IMR-90 (cell line): ENCODE data around the gene THBS4. TPM values are rescaled to one million over a fixed set of nuclear protein-coding genes. Genes with fewer than 3 reads are reported as not detected.
A peak's percentile ranks its signal among the peaks of the same experiment; 100 is the strongest.

Experiments
- ATAC-seq: fragments of 200-7000 bp; cut with Tn5 transposase; 2 replicates; pipeline ENCODE4 v1.9.1; 2020; ENCODE audit warnings: low read depth, mild to moderate bottlenecking, moderate library complexity
- BruUV-seq: library from RNA; stranded (reverse); fragments of 400-500 nt; replicated peaks from 2 replicates; lab custom pipeline; 2021; lab: Mats Ljungman, UMichigan
- CTCF ChIA-PET: fragments of 300-600 bp; formaldehyde crosslinking; extraction: SDS; loops from one replicate; lab custom pipeline; 2021; ENCODE audit warnings: antibody characterized with exemption; lab: Yijun Ruan, JAX
- POLR2A ChIA-PET: fragments of 300-600 bp; sonication (Branson Sonifier 250); formaldehyde crosslinking; loops from one replicate; lab custom pipeline; 2022; ENCODE audit warnings: antibody characterized with exemption; ENCODE audit not compliant: unreplicated experiment; lab: Charles Lee
- DNase-seq: peaks from one replicate; pipeline ENCODE4 v3.0.0; 2013
- H2AFZ ChIP-seq: replicated peaks from 2 replicates; pipeline ENCODE3; 2013; ENCODE audit warnings: low read length, mild to moderate bottlenecking; ENCODE audit not compliant: poor library complexity
- H2AK5ac ChIP-seq: 2 replicates; pipeline ENCODE4 v1.6.1; 2013; ENCODE audit warnings: low read depth, low read length, inconsistent platforms
- H2AK9ac ChIP-seq: replicated peaks from 2 replicates; pipeline ENCODE3; 2013; ENCODE audit warnings: mild to moderate bottlenecking, low read depth, low read length, moderate library complexity; ENCODE audit not compliant: poor library complexity
- H2BK120ac ChIP-seq: 2 replicates; pipeline ENCODE4 v1.6.1; 2013; ENCODE audit warnings: low read depth, low read length, inconsistent platforms
- H2BK15ac ChIP-seq: 3 replicates; pipeline ENCODE4 v1.6.1; 2013; ENCODE audit warnings: low read depth, low read length, inconsistent platforms
- H2BK20ac ChIP-seq: 2 replicates; pipeline ENCODE4 v1.6.1; 2013; ENCODE audit warnings: low read depth, mild to moderate bottlenecking, inconsistent platforms, low read length, moderate library complexity
- H2BK5ac ChIP-seq: 2 replicates; pipeline ENCODE4 v1.6.1; 2013; ENCODE audit warnings: mild to moderate bottlenecking, low read depth, low read length, inconsistent platforms; ENCODE audit not compliant: poor library complexity, severe bottlenecking
- H3K14ac ChIP-seq: replicated peaks from 2 replicates; pipeline ENCODE4 v1.6.1; 2013; ENCODE audit warnings: low read depth, low read length, inconsistent platforms
- H3K18ac ChIP-seq: 2 replicates; pipeline ENCODE4 v1.6.1; 2013; ENCODE audit warnings: low read depth, low read length, control low read depth
- H3K23ac ChIP-seq: 2 replicates; pipeline ENCODE4 v1.6.1; 2013; ENCODE audit warnings: low read depth, low read length, inconsistent platforms
- H3K27ac ChIP-seq: 2 replicates; pipeline ENCODE4 v1.5.1; 2013; ENCODE audit warnings: mild to moderate bottlenecking, control low read depth, low read length; ENCODE audit not compliant: insufficient read depth
- H3K27me3 ChIP-seq: 2 replicates; pipeline ENCODE4 v1.6.1; 2013; ENCODE audit warnings: low read length; ENCODE audit not compliant: control insufficient read depth, insufficient read depth
- H3K36me3 ChIP-seq: 2 replicates; pipeline ENCODE4 v1.6.1; 2013; ENCODE audit warnings: low read length, mixed read lengths; ENCODE audit not compliant: control insufficient read depth, insufficient read depth
- H3K4ac ChIP-seq: 2 replicates; pipeline ENCODE4 v1.6.1; 2013; ENCODE audit warnings: low read depth, low read length, inconsistent platforms
- H3K4me1 ChIP-seq: 2 replicates; pipeline ENCODE4 v1.6.1; 2013; ENCODE audit warnings: low read length, mixed read lengths; ENCODE audit not compliant: control insufficient read depth, insufficient read depth
- H3K4me2 ChIP-seq: 2 replicates; pipeline ENCODE4 v1.6.1; 2013; ENCODE audit warnings: low read depth, mild to moderate bottlenecking, control low read depth, low read length, moderate library complexity
- H3K4me3 ChIP-seq: 2 replicates; pipeline ENCODE4 v1.5.1; 2013; ENCODE audit warnings: low read depth, mild to moderate bottlenecking, control low read depth, low read length, moderate library complexity; ENCODE audit not compliant: insufficient read depth
- H3K56ac ChIP-seq: 2 replicates; pipeline ENCODE4 v1.6.1; 2013; ENCODE audit warnings: low read length, inconsistent platforms; ENCODE audit not compliant: insufficient read depth; ENCODE audit errors: extremely low read depth
- H3K79me1 ChIP-seq, 2 experiments: 2 replicates each; pipeline ENCODE4 v1.6.1; 2013; ENCODE audit warnings: low read length in 2 of 2, inconsistent platforms in 1 of 2, low read depth in 1 of 2
- H3K9ac ChIP-seq: 2 replicates; pipeline ENCODE4 v1.6.1; 2013; ENCODE audit warnings: low read depth, low read length, control low read depth
- H3K9me1 ChIP-seq: 2 replicates; pipeline ENCODE4 v1.6.1; 2013; ENCODE audit warnings: low read length, inconsistent platforms; ENCODE audit not compliant: insufficient read depth
- H3K9me3 ChIP-seq: 2 replicates; pipeline ENCODE4 v1.6.1; 2013; ENCODE audit warnings: low read length; ENCODE audit not compliant: control insufficient read depth, insufficient read depth
- H4K20me1 ChIP-seq: 2 replicates; pipeline ENCODE4 v1.6.1; 2013; ENCODE audit warnings: low read length, inconsistent platforms; ENCODE audit not compliant: insufficient read depth
- H4K5ac ChIP-seq: 2 replicates; pipeline ENCODE4 v1.6.1; 2013; ENCODE audit warnings: mild to moderate bottlenecking, low read depth, low read length, control low read depth
- H4K8ac ChIP-seq, 2 experiments: 2 replicates each; pipeline ENCODE4 v1.6.1; 2013; ENCODE audit warnings: low read depth in 2 of 2, low read length in 2 of 2, control low read depth in 1 of 2, inconsistent platforms in 1 of 2
- H4K91ac ChIP-seq: 2 replicates; pipeline ENCODE4 v1.6.1; 2013; ENCODE audit warnings: low read depth, low read length, inconsistent platforms; ENCODE audit not compliant: insufficient read depth
- BHLHE40 ChIP-seq: fragments of 150-350 bp; IDR thresholded peaks from 2 replicates; pipeline ENCODE4 v1.6.1; 2016; ENCODE audit warnings: mild to moderate bottlenecking, low read depth, low read length
- CEBPB ChIP-seq: IDR thresholded peaks from 2 replicates; pipeline ENCODE4 v1.6.1; 2012; ENCODE audit warnings: low read depth, low read length, improper control_type of control experiment
- CHD1 ChIP-seq: IDR thresholded peaks from 2 replicates; pipeline ENCODE4 v1.6.1; 2012; ENCODE audit warnings: low read depth, low read length, improper control_type of control experiment
- ELK1 ChIP-seq: fragments of 150-350 bp; IDR thresholded peaks from 2 replicates; pipeline ENCODE4 v1.6.1; 2016; ENCODE audit warnings: low read depth, mild to moderate bottlenecking, low read length, moderate library complexity, borderline replicate concordance
- FOS ChIP-seq: fragments of 150-350 bp; IDR thresholded peaks from 2 replicates; pipeline ENCODE4 v1.6.1; 2016; ENCODE audit warnings: low read depth, low read length
- MAFK ChIP-seq: IDR thresholded peaks from 2 replicates; pipeline ENCODE4 v1.6.1; 2012; ENCODE audit warnings: low read depth, low read length, improper control_type of control experiment
- MAZ ChIP-seq: IDR thresholded peaks from 2 replicates; pipeline ENCODE4 v1.6.1; 2012; ENCODE audit warnings: low read depth, mild to moderate bottlenecking, low read length, improper control_type of control experiment, moderate library complexity, borderline replicate concordance
- MXI1 ChIP-seq: IDR thresholded peaks from 2 replicates; pipeline ENCODE4 v1.6.1; 2012; ENCODE audit warnings: low read depth, mild to moderate bottlenecking, low read length, moderate library complexity, borderline replicate concordance
- NFE2L2 ChIP-seq: fragments of 150-350 bp; IDR thresholded peaks from 2 replicates; pipeline ENCODE4 v1.6.1; 2016; ENCODE audit warnings: low read depth, mild to moderate bottlenecking, low read length
- POLR2A ChIP-seq: IDR thresholded peaks from 2 replicates; pipeline ENCODE4 v1.6.1; 2012; ENCODE audit warnings: mild to moderate bottlenecking, low read depth, low read length
- RAD21 ChIP-seq: IDR thresholded peaks from 2 replicates; pipeline ENCODE4 v1.6.1; 2012; ENCODE audit warnings: low read length, improper control_type of control experiment
- RCOR1 ChIP-seq: IDR thresholded peaks from 2 replicates; pipeline ENCODE4 v1.6.1; 2012; ENCODE audit warnings: mild to moderate bottlenecking, low read length, improper control_type of control experiment; ENCODE audit not compliant: insufficient replicate concordance
- RFX5 ChIP-seq: IDR thresholded peaks from 2 replicates; pipeline ENCODE4 v1.8.0; 2012; ENCODE audit warnings: low read depth, mild to moderate bottlenecking, low read length, moderate library complexity
- SMC3 ChIP-seq: fragments of 150-350 bp; IDR thresholded peaks from 2 replicates; pipeline ENCODE4 v1.6.1; 2016; ENCODE audit warnings: low read depth, mild to moderate bottlenecking, antibody characterized with exemption, low read length, moderate library complexity
- WGBS, 2 experiments: methylation state at CpG; one replicate each; pipeline versions ENCODE4 v1.1.5 to v1.1.7; 2013; ENCODE audit warnings: missing lambda C conversion rate in 2 of 2; ENCODE audit not compliant: insufficient read length in 1 of 2; ENCODE audit errors: extremely low coverage in 2 of 2; 5-methylcytosine and 5-hydroxymethylcytosine counted together
- dilution Hi-C: fragments of 300-500 bp; cut with HindIII; formaldehyde crosslinking; loops from one replicate; pipeline ENCODE4 v1.14.3; 2018; ENCODE audit warnings: low sequenced_read_pairs; ENCODE audit not compliant: unreplicated experiment
- in situ Hi-C: fragments of 300-500 bp; cut with MboI; formaldehyde crosslinking; loops from 3 replicates; pipeline ENCODE4 v1.14.3; 2019; ENCODE audit warnings: low sequenced_read_pairs, inconsistent platforms, mixed read lengths
- intact Hi-C: fragments of 100-400 bp; cut with micrococcal nuclease; formaldehyde crosslinking; loops from 2 replicates; pipeline ENCODE4 v1.10.0; 2022
- polyA plus RNA-seq, 3 experiments: library from polyadenylated mRNA; depleted of rRNA; stranded (reverse); fragments of >200 nt; gene quantifications; 2 replicates each; pipeline ENCODE4 v1.2.3, GENCODE V29; 2012; ENCODE audit warnings: low replicate concordance in 1 of 3
- total RNA-seq: library from RNA; depleted of rRNA; stranded (reverse); fragments of >200 nt; gene quantifications from 2 replicates; pipeline ENCODE4 v1.2.3, GENCODE V29; 2012
- TF ChIP-seq, protein P1 (sequence below): conservative IDR thresholded peaks from 2 replicates; pipeline ENCODE4 v1.5.1; 2012; ENCODE audit warnings: mild to moderate bottlenecking, low read depth, low read length, improper control_type of control experiment
- TF ChIP-seq, protein P2 (sequence below): fragments of 150-350 bp; IDR thresholded peaks from 2 replicates; pipeline ENCODE4 v1.6.1; 2017; ENCODE audit warnings: mild to moderate bottlenecking, antibody characterized with exemption, low read length, low read depth

THBS4 gene
- total and polyA plus RNA-seq, 2 of the 4 experiments (the other 2 are of a cell fraction): 0.90 to 0.92 TPM

DNA sequence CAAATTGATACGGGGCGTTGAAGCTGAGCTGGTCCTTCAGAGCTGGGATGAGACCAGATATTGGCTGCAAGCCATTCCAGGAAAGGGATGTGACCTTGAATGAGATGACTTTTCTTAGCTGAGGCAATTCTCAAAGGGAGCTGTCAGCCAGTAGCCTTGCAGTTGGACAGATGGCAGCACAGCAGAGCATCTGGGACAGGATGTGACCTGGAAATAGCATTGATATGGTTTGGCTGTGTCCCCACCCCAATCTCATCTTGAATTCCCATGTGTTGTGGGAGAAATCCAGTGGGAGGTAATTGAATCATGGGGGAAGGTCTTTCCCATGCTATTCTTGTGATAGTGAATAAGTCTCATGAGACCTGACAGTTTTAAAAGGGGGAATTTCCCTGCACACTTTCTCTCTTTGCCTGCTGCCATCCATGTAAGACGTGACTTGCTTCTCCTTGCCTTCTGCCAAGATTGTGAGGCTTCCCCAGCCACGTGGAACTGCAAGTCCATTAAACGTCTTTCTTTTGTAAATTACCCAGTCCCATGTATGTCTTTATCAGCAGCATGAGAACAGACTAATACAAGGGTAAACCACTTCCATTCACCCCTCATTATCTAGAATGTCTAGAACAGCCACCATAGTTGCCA, 24.3 kb upstream of the THBS4 start:
- Histone ChIP-seq H3K27me3 (no peaks in the 10 kb centered on the region), H3K4me1 (no peaks in the 10 kb centered on the region), H3K4ac (no peak overlapping the region), H4K8ac (no peak overlapping the region), H3K9ac (no peak overlapping the region), H3K14ac (no peak overlapping the region), H3K23ac (no peak overlapping the region), H2AK5ac (no peak overlapping the region), H2AK9ac (peak overlapping the region; percentile 48), H2BK5ac (no peak overlapping the region), H4K20me1 (no peaks in the 10 kb centered on the region), H4K5ac (no peak overlapping the region), H3K56ac (no peak overlapping the region), H2BK15ac (no peak overlapping the region), H3K27ac (no peak overlapping the region), H2BK20ac (no peak overlapping the region), H2AFZ (no peak overlapping the region), H3K4me3 (no peak overlapping the region), H3K36me3 (no peaks in the 10 kb centered on the region), H2BK120ac (no peak overlapping the region), H3K4me2 (no peak overlapping the region), H3K9me3 (no peaks in the 10 kb centered on the region), H3K79me1 (no peaks in the 10 kb centered on the region), H3K9me1 (0 out of 2 replicates have a peak, but pooled peaks cover 2% of the 10 kb centered on the region), H4K91ac (no peak overlapping the region), H3K18ac (no peak overlapping the region)
- no CpG with 5 or more reads among the region's 5 CpGs for WGBS, 2 experiments
- BruUV-seq: no TSS peak
- dilution Hi-C loops: no loop called here
- ChIA-PET POLR2A (no interaction called here), CTCF (interaction anchor here (0.6 kb wide), 1 partner anchor 17 kb away, joined by 3 read pairs; no protein-coding TSS in a partner anchor)
- TF ChIP-seq POLR2A (no peak), MAFK (no peak), RCOR1 (no peak), CEBPB (no peak), RFX5 (no peak), CHD1 (no peak), NFE2L2 (no peak), FOS (no peak), BHLHE40 (no peak), ELK1 (no peak), RAD21 (no peak), MAZ (no peak), SMC3 (no peak), MXI1 (no peak)
- TF ChIP-seq, protein P1, sequence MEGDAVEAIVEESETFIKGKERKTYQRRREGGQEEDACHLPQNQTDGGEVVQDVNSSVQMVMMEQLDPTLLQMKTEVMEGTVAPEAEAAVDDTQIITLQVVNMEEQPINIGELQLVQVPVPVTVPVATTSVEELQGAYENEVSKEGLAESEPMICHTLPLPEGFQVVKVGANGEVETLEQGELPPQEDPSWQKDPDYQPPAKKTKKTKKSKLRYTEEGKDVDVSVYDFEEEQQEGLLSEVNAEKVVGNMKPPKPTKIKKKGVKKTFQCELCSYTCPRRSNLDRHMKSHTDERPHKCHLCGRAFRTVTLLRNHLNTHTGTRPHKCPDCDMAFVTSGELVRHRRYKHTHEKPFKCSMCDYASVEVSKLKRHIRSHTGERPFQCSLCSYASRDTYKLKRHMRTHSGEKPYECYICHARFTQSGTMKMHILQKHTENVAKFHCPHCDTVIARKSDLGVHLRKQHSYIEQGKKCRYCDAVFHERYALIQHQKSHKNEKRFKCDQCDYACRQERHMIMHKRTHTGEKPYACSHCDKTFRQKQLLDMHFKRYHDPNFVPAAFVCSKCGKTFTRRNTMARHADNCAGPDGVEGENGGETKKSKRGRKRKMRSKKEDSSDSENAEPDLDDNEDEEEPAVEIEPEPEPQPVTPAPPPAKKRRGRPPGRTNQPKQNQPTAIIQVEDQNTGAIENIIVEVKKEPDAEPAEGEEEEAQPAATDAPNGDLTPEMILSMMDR: no peak
- TF ChIP-seq, protein P2, sequence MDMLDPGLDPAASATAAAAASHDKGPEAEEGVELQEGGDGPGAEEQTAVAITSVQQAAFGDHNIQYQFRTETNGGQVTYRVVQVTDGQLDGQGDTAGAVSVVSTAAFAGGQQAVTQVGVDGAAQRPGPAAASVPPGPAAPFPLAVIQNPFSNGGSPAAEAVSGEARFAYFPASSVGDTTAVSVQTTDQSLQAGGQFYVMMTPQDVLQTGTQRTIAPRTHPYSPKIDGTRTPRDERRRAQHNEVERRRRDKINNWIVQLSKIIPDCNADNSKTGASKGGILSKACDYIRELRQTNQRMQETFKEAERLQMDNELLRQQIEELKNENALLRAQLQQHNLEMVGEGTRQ: no peak
- no peak for ATAC-seq
- intact Hi-C loops: no loop called here
- in situ Hi-C loops: no loop called here
- DNase-seq: no peak
